Measurements from ENCODE around the gene TSPAN15. TPM values are rescaled to one million over a fixed set of nuclear protein-coding genes. Genes with fewer than 3 reads are reported as not detected.

TSPAN15 gene
- total and polyA plus RNA-seq, 2 of the 4 experiments (the other 2 are of a cell fraction): 0.48 TPM; not detected in 1

DNA sequence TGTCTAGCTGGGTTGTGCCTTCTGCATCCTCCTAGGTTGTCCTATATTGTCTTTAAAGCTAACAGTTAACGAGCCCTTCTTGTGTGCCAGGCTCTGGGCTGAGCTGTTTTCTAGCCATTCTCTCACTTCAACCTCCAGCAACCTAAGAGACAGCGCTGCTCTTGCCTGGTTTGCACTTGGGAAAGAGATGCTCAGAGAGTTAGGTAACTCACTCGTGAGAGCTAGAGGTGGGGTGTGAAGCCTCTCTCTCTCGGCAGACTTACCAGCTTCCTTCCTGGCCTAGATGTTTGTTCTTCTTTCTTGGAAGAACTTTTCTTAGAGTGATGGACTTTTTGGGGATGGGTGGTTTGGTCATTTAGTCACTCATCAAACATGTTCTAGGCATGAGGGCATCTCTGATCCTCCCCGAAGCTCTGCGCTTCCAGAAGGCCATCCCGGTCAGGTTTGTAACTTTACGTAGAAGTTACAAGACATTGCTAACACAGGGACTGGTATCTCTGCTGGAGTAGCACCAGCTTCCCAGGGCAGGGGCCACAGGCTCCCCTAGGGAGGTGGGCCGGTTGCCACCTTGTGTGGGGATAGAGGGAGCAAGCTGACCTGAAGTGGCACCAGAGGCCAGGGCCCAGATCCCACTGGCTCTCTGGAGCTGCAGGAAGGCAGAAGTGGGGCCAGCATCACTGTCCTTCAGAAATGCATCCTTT lies 14.3 kb downstream of the TSPAN15 start:
- no peak overlapping the region for H3K4me2 ChIP-seq (ENCODE audit: low read depth, low read length)
- CTCF ChIA-PET: interaction anchor here (1.0 kb wide), 1 partner anchor 14 kb away, joined by 3 read pairs; no protein-coding TSS in a partner anchor

More for the DNA sequence above, 14.3 kb downstream of the TSPAN15 start:
- no TSS peak for BruUV-seq (replicated peaks)
- WGBS, 2 experiments (ENCODE audit: extremely low coverage in 2 of 2, insufficient read length in 1 of 2): 92% methylated on average over 4 of the region's 9 CpGs; no CpG with 5 or more reads in 1 of the 2 experiments
- no peak for ATAC-seq (ENCODE audit: low read depth)
- Histone ChIP-seq H4K91ac (ENCODE audit: insufficient read depth, low read depth, low read length) (no peak overlapping the region), H3K27me3 (ENCODE audit: control insufficient read depth, insufficient read depth, low read length) (peaks cover 27% of the 10 kb centered on the region), H3K4me3 (ENCODE audit: insufficient read depth, low read depth, low read length) (no peak overlapping the region), H3K9ac (ENCODE audit: low read depth, low read length) (no peak overlapping the region), H4K8ac (ENCODE audit: low read depth in 2 of 2, low read length in 2 of 2) (no peak overlapping the region), H2AK9ac (replicated peaks; ENCODE audit: low read depth, low read length, poor library complexity) (no peak overlapping the region), H3K9me3 (ENCODE audit: control insufficient read depth, insufficient read depth, low read length) (no peaks in the 10 kb centered on the region), H3K79me1 (ENCODE audit: low read depth in 1 of 2, low read length in 2 of 2) (no peaks in the 10 kb centered on the region), H2AFZ (replicated peaks; ENCODE audit: low read length, poor library complexity) (no peak overlapping the region), H2AK5ac (ENCODE audit: low read depth, low read length) (no peak overlapping the region), H3K56ac (ENCODE audit: extremely low read depth, insufficient read depth, low read length) (no peak overlapping the region), H3K23ac (ENCODE audit: low read depth, low read length) (no peak overlapping the region), H3K14ac (replicated peaks; ENCODE audit: low read depth, low read length) (no peak overlapping the region), H4K5ac (ENCODE audit: low read depth, low read length) (no peak overlapping the region), H3K9me1 (ENCODE audit: insufficient read depth, low read length) (no peaks in the 10 kb centered on the region; the same call in 1 of the 2 replicates), H3K4me1 (ENCODE audit: control insufficient read depth, insufficient read depth, low read length) (no peaks in the 10 kb centered on the region), H3K4ac (ENCODE audit: low read depth, low read length) (no peak overlapping the region), H2BK20ac (ENCODE audit: low read depth, low read length) (no peak overlapping the region), H2BK5ac (ENCODE audit: low read depth, low read length, poor library complexity, severe bottlenecking) (no peak overlapping the region), H3K27ac (ENCODE audit: insufficient read depth, low read length) (no peak overlapping the region), H2BK15ac (ENCODE audit: low read depth, low read length) (no peak overlapping the region), H3K36me3 (ENCODE audit: control insufficient read depth, insufficient read depth, low read length) (no peaks in the 10 kb centered on the region), H3K18ac (ENCODE audit: low read depth, low read length) (no peak overlapping the region), H4K20me1 (ENCODE audit: insufficient read depth, low read length) (no peaks in the 10 kb centered on the region), H2BK120ac (ENCODE audit: low read depth, low read length) (no peak overlapping the region)
- DNase-seq: no peak
- dilution Hi-C loops (cut with HindIII; ENCODE audit: low sequenced_read_pairs, unreplicated experiment): no loop called here
- in situ Hi-C loops (cut with MboI; ENCODE audit: low sequenced_read_pairs): no loop called here
- intact Hi-C loops (cut with micrococcal nuclease): no loop called here
- TF ChIP-seq RFX5 (IDR thresholded peaks at IDR 0.05; ENCODE audit: low read depth, low read length): no peak
- TF ChIP-seq MXI1 (IDR thresholded peaks at IDR 0.05; ENCODE audit: borderline replicate concordance, low read depth, low read length): no peak
- no peak for TF ChIP-seq POLR2A (IDR thresholded peaks at IDR 0.05; ENCODE audit: low read depth, low read length)
- TF ChIP-seq RCOR1 (IDR thresholded peaks at IDR 0.05; ENCODE audit: insufficient replicate concordance, low read length): no peak
- no peak for TF ChIP-seq FOS (IDR thresholded peaks at IDR 0.05; ENCODE audit: low read depth, low read length)
- POLR2A ChIA-PET (ENCODE audit: unreplicated experiment): no interaction called here
